Measurements from ENCODE around the gene KLF15. TPM values are rescaled to one million over a fixed set of nuclear protein-coding genes. Genes with fewer than 3 reads are reported as not detected.

Gene KLF15
- total and polyA plus RNA-seq, 4 donors, result 18.1 to 31.3 (median 24.6) TPM

GRCh38 chr3:126364130-126364695 lies 7.0 kb upstream of the KLF15 start:
- H3K27me3 ChIP-seq (ENCODE audit: control insufficient read depth in 3 of 3, insufficient read depth in 3 of 3, low read length in 2 of 3), result no peaks in the 10 kb centered on the region
- no peak overlapping the region for H3K9ac ChIP-seq (ENCODE audit: insufficient read depth in 1 of 2, low read length in 2 of 2)
- H3K4me1 ChIP-seq (ENCODE audit: control insufficient read depth in 5 of 5, insufficient read depth in 5 of 5, low read length in 5 of 5), result no peaks in the 10 kb centered on the region
- 91 to 92% methylated on average over 9 of the region's 9 CpGs for WGBS, 2 donors
- no peak overlapping the region for H3K4me3 ChIP-seq
- DNase-seq (peak in 2 of 3 donors; percentile 15 to 49), ATAC-seq (ENCODE audit: insufficient read depth, low FRiP score) (no peak)
- TF ChIP-seq CTCF (IDR thresholded peaks at IDR 0.05; ENCODE audit: control extremely low read depth, extremely low read depth), result no peak
- no peaks in the 10 kb centered on the region for H3K9me3 ChIP-seq (ENCODE audit: control insufficient read depth in 4 of 4, insufficient read depth in 3 of 4, low read length in 3 of 4)
- no peaks in the 10 kb centered on the region for H3K36me3 ChIP-seq (ENCODE audit: control insufficient read depth in 4 of 4, insufficient read depth in 4 of 4, low read length in 4 of 4)
- no peak overlapping the region for H3K27ac ChIP-seq (ENCODE audit: low read depth in 1 of 2, low read length in 1 of 2)

- WGBS, 2 donors, result 80 to 86% methylated on average over 9 of the region's 9 CpGs
- H3K9me3 ChIP-seq (ENCODE audit: control insufficient read depth in 4 of 4, insufficient read depth in 3 of 4, low read length in 3 of 4), result peaks cover 0 to 3% (median 0%) of the 10 kb centered on the region in 4 donors
- no peak overlapping the region for H3K27ac ChIP-seq (ENCODE audit: low read depth in 1 of 2, low read length in 1 of 2)
- H3K4me1 ChIP-seq (ENCODE audit: control insufficient read depth in 5 of 5, insufficient read depth in 5 of 5, low read length in 5 of 5), result peaks cover 0 to 10% (median 0%) of the 10 kb centered on the region in 5 donors
- ATAC-seq (ENCODE audit: insufficient read depth, low FRiP score) (no peak), DNase-seq (no peak)
- no peak for TF ChIP-seq CTCF (IDR thresholded peaks at IDR 0.05; ENCODE audit: control extremely low read depth, extremely low read depth)
- H3K4me3 ChIP-seq, result no peak overlapping the region
- no peak overlapping the region for H3K9ac ChIP-seq (ENCODE audit: insufficient read depth in 1 of 2, low read length in 2 of 2)
- H3K27me3 ChIP-seq (ENCODE audit: control insufficient read depth in 3 of 3, insufficient read depth in 3 of 3, low read length in 2 of 3), result peaks cover 0 to 6% (median 0%) of the 10 kb centered on the region in 3 donors
- H3K36me3 ChIP-seq (ENCODE audit: control insufficient read depth in 4 of 4, insufficient read depth in 4 of 4, low read length in 4 of 4), result no peaks in the 10 kb centered on the region
Observed at GRCh38 chr3:126361211-126361610, 4.0 kb upstream of the KLF15 start.

- Histone ChIP-seq H3K4me1 (ENCODE audit: control insufficient read depth in 5 of 5, insufficient read depth in 5 of 5, low read length in 5 of 5) (peaks cover 0 to 15% (median under 1%) of the 10 kb centered on the region in 5 donors), H3K9me3 (ENCODE audit: control insufficient read depth in 4 of 4, insufficient read depth in 3 of 4, low read length in 3 of 4) (peaks cover 0 to 3% (median 0%) of the 10 kb centered on the region in 4 donors), H3K36me3 (ENCODE audit: control insufficient read depth in 4 of 4, insufficient read depth in 4 of 4, low read length in 4 of 4) (no peaks in the 10 kb centered on the region), H3K27ac (ENCODE audit: low read depth in 1 of 2, low read length in 1 of 2) (no peak overlapping the region), H3K4me3 (no peak overlapping the region), H3K27me3 (ENCODE audit: control insufficient read depth in 3 of 3, insufficient read depth in 3 of 3, low read length in 2 of 3) (peaks cover 0 to 6% (median 0%) of the 10 kb centered on the region in 3 donors), H3K9ac (ENCODE audit: insufficient read depth in 1 of 2, low read length in 2 of 2) (no peak overlapping the region)
- ATAC-seq (ENCODE audit: insufficient read depth, low FRiP score) (no peak), DNase-seq (no peak)
- no peak for TF ChIP-seq CTCF (IDR thresholded peaks at IDR 0.05; ENCODE audit: control extremely low read depth, extremely low read depth)
- WGBS, 2 donors, result 79 to 88% methylated on average over 3 of the region's 3 CpGs
Observed at GRCh38 chr3:126360714-126361060, 3.5 kb upstream of the KLF15 start.
